Adipocyte (in vitro differentiated cells): ENCODE measurements around the gene KCTD18.
A peak's percentile ranks its signal among the peaks of the same experiment; 100 is the strongest.

Source experiments
- DNase-seq: peaks from one replicate; pipeline ENCODE4 v3.0.0-alpha.2; 2015; ENCODE audit warnings: low read depth
- H3K27me3 ChIP-seq: replicated peaks from 2 replicates; pipeline ENCODE4 v1.7.0; 2013; ENCODE audit warnings: mild to moderate bottlenecking, low read length, moderate library complexity; ENCODE audit not compliant: control insufficient read depth, insufficient read depth
- H3K36me3 ChIP-seq: 2 replicates; pipeline ENCODE4 v1.7.0; 2013; ENCODE audit warnings: low read length, mild to moderate bottlenecking, moderate library complexity; ENCODE audit not compliant: control insufficient read depth, insufficient read depth, severe bottlenecking
- H3K4me1 ChIP-seq: 2 replicates; pipeline ENCODE4 v1.7.0; 2013; ENCODE audit warnings: mild to moderate bottlenecking, low read length, moderate library complexity; ENCODE audit not compliant: control insufficient read depth, insufficient read depth
- H3K4me3 ChIP-seq: 2 replicates; pipeline ENCODE4 v1.7.0; 2013; ENCODE audit warnings: mild to moderate bottlenecking, low read length, moderate library complexity
- H3K9ac ChIP-seq: 2 replicates; pipeline ENCODE4 v1.7.0; 2013; ENCODE audit warnings: mild to moderate bottlenecking, low read length, moderate library complexity
- H3K9me3 ChIP-seq: 2 replicates; pipeline ENCODE4 v1.7.0; 2013; ENCODE audit warnings: mild to moderate bottlenecking, low read length, moderate library complexity; ENCODE audit not compliant: control insufficient read depth

The KCTD18 gene

DNA sequence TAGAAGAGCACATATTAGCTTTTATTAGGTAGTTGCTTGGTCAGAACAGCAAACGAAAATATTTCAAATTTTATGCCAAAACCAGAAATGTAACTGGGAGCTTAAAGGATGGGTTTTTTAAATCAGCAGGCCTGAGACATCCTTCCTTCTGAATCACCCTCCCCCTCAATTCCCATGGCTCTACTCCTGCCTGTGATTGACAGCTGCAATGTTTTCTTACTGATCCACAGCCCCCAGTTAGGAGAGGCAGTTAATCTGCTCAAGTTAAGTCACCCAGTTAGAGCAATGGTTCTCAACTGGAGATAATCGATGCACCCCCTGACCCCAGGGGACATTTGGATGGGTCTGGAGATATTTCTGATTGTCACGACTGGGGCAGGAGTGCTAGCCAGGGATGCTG, 24.9 kb downstream of the KCTD18 start:
- no peaks in the 10 kb centered on the region for H3K9me3 ChIP-seq
- peaks cover 25% of the 10 kb centered on the region for H3K4me1 ChIP-seq
- H3K4me3 ChIP-seq = no peak overlapping the region
- H3K27me3 ChIP-seq = no peaks in the 10 kb centered on the region
- H3K36me3 ChIP-seq = peaks cover 6% of the 10 kb centered on the region
- no peak for DNase-seq
- no peak overlapping the region for H3K9ac ChIP-seq

DNA sequence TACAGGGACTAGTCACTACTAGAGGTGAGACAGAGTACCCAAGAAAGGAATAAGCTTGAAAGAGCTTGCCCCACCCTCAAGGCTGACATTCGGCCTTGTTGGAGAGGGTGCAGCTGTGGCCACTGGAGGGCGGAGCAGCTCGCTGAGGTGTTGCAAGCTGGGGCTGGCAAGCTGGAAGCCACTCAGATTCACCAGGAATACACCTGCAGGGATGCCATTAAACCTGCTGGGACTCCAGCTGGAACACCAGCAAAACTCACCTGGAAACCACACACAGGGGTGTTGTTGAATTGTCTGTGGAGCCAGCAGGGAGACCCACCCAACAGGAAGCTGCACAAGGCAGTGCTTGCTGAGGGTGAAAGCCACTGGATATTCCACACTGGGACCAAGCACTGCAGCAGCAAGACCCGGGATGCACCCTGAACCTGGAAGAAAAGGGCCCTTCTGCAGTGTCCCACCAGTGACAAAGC, 26.1 kb downstream of the KCTD18 start:
- H3K27me3 ChIP-seq = no peaks in the 10 kb centered on the region
- DNase-seq = peak; percentile 27
- no peaks in the 10 kb centered on the region for H3K9me3 ChIP-seq
- H3K36me3 ChIP-seq = no peaks in the 10 kb centered on the region
- H3K4me3 ChIP-seq = no peak overlapping the region
- H3K9ac ChIP-seq = no peak overlapping the region
- H3K4me1 ChIP-seq = peaks cover 35% of the 10 kb centered on the region

DNA sequence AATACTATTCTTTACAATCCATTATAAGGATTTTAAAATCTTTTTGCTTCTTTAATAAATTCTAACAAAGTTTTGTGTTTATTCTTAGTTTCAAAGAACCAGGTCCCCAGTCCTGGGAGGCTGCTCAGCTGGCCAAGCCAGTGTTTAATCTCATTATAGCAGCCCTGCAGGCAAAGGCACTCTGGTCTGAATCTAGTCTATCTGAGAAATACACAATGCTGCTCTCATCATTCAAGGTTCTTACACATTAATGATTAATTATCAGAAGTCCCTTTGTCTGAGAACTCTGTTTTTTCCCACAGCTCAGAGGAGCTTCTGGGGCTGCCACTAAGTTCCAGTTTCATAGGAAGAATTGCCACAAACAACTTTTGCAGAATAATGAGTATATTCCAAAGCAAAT, 27.7 kb downstream of the KCTD18 start:
- H3K9ac ChIP-seq = no peak overlapping the region
- H3K36me3 ChIP-seq = peaks cover 12% of the 10 kb centered on the region
- no peak overlapping the region for H3K4me3 ChIP-seq
- H3K27me3 ChIP-seq = no peaks in the 10 kb centered on the region
- no peaks in the 10 kb centered on the region for H3K9me3 ChIP-seq
- no peak for DNase-seq
- peaks cover 45% of the 10 kb centered on the region for H3K4me1 ChIP-seq

DNA sequence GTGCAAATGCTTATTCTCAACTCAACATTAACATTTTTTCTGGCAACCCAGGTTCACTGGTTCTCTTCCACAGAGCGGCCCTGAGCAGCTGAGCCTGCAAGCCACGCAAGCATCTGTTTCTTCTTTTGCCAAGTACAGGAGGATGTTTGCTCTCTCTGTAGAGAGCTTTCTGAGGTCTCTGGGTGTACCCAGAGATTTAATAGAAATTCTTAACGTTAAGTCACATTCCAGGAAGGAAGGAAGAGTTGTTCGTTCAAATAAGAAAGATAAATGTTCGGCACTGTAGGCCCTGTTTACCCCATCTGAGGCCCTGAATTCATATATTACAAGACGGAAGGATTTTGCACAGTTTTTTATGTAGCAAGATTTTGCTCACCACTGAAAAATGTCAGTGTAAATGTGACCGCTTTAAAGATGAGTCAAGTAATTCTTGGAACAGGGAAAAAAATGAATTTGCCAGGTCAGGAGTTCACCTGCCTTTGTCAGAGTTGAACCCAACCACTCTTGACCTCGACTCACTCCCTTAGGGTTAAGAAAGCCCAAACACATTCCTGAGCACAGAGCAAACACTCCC, 30.1 kb downstream of the KCTD18 start:
- H3K9me3 ChIP-seq = no peaks in the 10 kb centered on the region
- H3K9ac ChIP-seq = peak overlapping the region; percentile 55
- DNase-seq = peak; percentile 74
- no peak overlapping the region for H3K4me3 ChIP-seq
- H3K27me3 ChIP-seq = no peaks in the 10 kb centered on the region
- peaks cover 32% of the 10 kb centered on the region for H3K36me3 ChIP-seq
- peaks cover 40% of the 10 kb centered on the region for H3K4me1 ChIP-seq

DNA sequence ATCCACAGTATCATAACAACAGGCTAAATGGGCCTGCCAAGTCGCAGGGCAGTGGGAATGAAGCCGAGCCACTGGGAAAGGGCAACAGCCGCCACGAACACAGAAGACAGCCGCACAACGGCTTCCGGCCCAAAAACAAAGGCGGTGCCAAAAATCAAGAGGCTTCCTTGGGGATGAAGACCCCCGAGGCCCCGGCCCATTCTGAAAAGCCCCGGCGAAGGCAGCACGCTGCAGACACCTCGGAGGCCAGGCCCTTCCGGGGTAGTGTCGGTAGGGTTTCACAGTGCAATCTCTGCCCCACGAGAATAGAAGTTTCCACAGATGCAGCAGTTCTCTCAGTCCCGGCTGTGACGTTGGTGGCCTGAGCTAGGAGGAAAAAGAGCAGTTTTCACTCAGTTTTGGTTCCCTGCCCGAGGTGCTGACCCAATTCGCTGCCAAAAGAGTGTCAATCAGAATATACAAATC, 32.2 kb downstream of the KCTD18 start:
- no peak for DNase-seq
- Histone ChIP-seq H3K4me1 (peaks cover 31% of the 10 kb centered on the region), H3K9ac (peak overlapping the region; percentile 68), H3K4me3 (peak overlapping the region; percentile 65), H3K36me3 (peaks cover 52% of the 10 kb centered on the region), H3K9me3 (no peaks in the 10 kb centered on the region), H3K27me3 (no peaks in the 10 kb centered on the region)

DNA sequence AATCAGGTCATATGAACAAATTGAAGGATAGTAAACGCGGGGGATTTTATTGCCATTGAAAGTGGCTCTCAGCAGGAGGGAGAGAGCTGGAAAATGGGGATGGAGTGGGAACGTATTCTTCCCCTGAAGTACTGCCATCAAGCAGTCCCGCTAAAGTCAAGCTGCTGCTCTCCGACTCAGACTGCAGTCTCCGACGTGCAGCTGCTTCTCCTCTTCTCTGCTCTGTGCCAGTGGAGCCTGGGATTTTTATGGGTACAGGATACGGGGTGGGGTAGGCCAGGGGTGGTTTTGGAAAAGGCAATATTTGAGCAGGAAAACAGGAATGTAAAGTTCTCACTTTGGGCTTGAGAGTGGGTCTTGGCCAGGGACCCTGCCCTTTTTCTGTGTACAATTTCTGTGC, 33.0 kb downstream of the KCTD18 start:
- Histone ChIP-seq H3K4me3 (peak overlapping the region; percentile 65), H3K27me3 (no peaks in the 10 kb centered on the region), H3K9me3 (no peaks in the 10 kb centered on the region), H3K4me1 (peaks cover 31% of the 10 kb centered on the region), H3K9ac (peak overlapping the region; percentile 68), H3K36me3 (peaks cover 60% of the 10 kb centered on the region)
- DNase-seq = no peak

DNA sequence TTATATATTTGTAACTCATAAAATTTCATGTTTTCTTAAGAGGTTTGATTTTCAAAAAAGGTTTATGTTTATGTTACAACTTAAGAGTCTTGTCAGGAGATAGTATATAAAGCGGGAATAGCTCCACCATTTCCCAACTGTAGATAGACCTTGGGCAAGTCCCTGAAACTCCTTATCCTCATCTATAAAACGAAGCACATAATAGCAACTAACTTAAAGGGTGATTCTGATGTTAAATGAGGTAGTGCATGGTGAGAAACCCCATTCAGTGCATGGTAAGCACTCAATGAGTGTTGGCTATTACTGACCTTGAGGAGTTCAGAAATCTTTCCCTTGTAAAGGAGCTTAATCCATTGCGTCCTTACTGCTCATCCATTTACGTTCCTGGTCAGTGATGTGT, 34.1 kb downstream of the KCTD18 start:
- no peak overlapping the region for H3K9ac ChIP-seq
- no peak for DNase-seq
- peaks cover 28% of the 10 kb centered on the region for H3K4me1 ChIP-seq
- no peaks in the 10 kb centered on the region for H3K27me3 ChIP-seq
- peaks cover 65% of the 10 kb centered on the region for H3K36me3 ChIP-seq
- no peaks in the 10 kb centered on the region for H3K9me3 ChIP-seq
- no peak overlapping the region for H3K4me3 ChIP-seq

DNA sequence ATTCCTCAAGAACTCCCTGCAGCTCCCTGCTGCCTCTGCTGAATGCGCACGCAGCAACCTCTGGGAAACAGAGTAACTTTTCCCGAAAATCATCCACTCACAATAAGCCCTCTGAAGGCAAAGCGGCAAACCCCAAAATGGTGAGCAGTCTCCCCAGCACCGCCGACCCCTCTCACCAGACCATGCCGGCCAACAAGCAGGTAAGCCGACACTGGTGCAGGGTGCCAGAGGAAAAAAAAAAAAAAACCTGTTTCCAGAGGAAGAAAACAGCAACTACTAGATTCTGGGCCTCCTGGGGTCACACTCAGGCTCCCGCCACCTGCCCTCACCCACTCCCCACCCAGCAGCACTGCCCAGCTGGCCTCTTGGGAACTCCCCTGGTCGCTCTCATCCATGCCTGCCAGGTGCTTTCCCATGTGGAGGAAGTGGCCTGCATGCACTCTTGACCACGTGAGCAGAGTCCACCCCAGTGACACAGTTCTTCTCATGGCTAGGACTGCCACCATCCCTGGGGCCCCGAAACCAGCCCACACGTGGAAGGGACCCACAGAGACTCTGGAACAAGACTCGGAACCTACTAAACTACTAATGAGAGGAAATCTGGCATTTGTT, 36.9 kb downstream of the KCTD18 start:
- H3K4me3 ChIP-seq = no peak overlapping the region
- peaks cover 84% of the 10 kb centered on the region for H3K36me3 ChIP-seq
- no peaks in the 10 kb centered on the region for H3K27me3 ChIP-seq
- no peaks in the 10 kb centered on the region for H3K9me3 ChIP-seq
- DNase-seq = no peak
- H3K9ac ChIP-seq = no peak overlapping the region
- H3K4me1 ChIP-seq = peaks cover 12% of the 10 kb centered on the region

DNA sequence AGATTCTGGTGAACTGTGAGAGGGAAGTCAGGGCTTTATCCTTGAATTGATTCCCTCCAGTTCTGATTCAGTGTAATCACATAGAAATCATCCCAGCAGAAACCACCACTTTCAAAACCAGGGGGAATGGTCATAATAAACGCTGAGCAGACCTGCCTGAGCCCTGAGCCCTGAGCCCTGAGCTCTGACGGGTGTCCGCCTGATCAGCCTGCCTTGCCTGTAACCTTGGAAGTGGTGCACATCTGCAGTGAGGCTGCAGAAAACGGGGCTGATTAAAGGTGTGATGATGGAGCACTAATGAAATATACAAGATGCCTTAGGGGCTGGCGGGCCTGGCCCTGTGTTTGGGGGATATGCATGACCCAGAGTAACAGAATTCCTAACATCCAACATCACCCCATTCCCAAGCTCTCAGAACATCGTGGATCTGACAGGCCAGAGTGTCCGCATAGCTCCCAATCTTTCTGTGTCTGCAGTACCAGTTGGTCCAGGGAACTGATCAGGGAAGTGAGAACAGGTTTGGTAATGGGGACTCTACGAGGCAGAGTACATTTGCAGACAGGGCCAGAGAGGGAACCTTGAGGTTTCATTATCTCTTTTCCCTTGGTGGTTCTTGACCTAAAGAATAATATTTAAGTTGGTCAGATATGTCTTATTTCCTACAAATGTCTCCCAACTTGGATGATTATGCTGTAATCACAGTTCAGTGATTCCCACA, 37.8 kb downstream of the KCTD18 start:
- no peak overlapping the region for H3K9ac ChIP-seq
- H3K27me3 ChIP-seq = no peaks in the 10 kb centered on the region
- peaks cover 78% of the 10 kb centered on the region for H3K36me3 ChIP-seq
- H3K4me1 ChIP-seq = peaks cover 13% of the 10 kb centered on the region
- no peak overlapping the region for H3K4me3 ChIP-seq
- DNase-seq = no peak
- no peaks in the 10 kb centered on the region for H3K9me3 ChIP-seq

DNA sequence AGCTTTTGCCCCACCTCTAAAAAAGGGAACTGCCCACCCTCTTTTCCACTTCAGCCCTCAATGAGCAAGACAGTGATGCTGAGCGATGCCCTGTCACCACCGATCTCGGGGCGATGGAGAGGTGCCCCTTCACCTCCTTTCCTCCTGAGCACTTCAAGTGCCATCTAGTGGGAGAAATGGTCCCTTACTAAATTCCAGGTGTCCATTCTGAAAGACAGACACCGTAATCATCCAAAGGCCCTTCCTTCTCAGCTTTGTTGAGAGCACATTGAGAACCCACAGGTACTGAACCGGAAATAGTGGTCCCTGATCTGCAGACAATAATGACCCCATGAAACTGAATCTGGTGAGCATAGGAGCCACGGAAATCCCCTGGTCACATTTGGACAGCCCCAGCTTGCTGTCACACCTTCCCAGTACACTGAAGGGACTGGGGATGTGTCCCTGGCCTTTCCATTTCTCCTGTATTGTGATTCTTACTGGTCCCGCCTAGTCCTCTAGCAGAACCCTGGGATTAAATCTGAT, 38.5 kb downstream of the KCTD18 start:
- DNase-seq = peak; percentile 64
- H3K9me3 ChIP-seq = no peaks in the 10 kb centered on the region
- H3K9ac ChIP-seq = no peak overlapping the region
- peaks cover 18% of the 10 kb centered on the region for H3K4me1 ChIP-seq
- no peak overlapping the region for H3K4me3 ChIP-seq
- H3K27me3 ChIP-seq = no peaks in the 10 kb centered on the region
- peaks cover 74% of the 10 kb centered on the region for H3K36me3 ChIP-seq

DNA sequence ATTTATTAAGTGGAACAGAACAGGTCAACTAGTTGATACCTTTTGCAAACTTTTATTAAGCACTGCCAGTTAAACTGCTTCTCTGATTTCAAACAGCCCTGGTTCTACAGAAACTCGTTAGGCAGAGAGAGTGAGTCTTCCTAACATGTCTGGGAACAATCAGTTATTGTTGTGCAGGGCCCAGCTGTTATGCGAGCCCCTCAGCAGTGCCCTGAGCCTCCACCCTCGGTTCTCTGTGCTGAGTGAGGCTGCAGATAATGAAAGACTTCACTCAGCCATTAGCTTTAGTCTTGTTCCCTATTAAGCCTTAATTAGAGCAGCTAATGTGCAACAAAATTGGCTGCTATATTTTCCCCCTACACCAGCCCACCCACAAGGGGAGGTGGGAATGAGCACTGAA, 39.6 kb downstream of the KCTD18 start:
- no peak overlapping the region for H3K9ac ChIP-seq
- H3K4me1 ChIP-seq = peaks cover 23% of the 10 kb centered on the region
- H3K36me3 ChIP-seq = peaks cover 63% of the 10 kb centered on the region
- H3K9me3 ChIP-seq = no peaks in the 10 kb centered on the region
- no peaks in the 10 kb centered on the region for H3K27me3 ChIP-seq
- H3K4me3 ChIP-seq = no peak overlapping the region
- DNase-seq = no peak
